Peyer's patch (tissue), 4 donors: ENCODE measurements around the gene N4BP3.

Experiments
- POLR2A ChIP-seq, 2 donors: fragments of 450-650 bp; IDR thresholded peaks; one replicate each; pipeline ENCODE4 v1.5.1; 2017; ENCODE audit warnings: antibody characterized with exemption in 2 of 2, mild to moderate bottlenecking in 2 of 2, moderate library complexity in 2 of 2
- TF ChIP-seq, protein P1 (sequence below), 6 experiments: fragments of 450-650 bp in 4 of 6; fragments of 200-600 bp in 2 of 6; sonication (generic) in 1 of 6; IDR thresholded peaks; one replicate each; pipeline ENCODE4 v1.5.1; 2017 to 2019; ENCODE audit warnings: antibody characterized with exemption in 6 of 6, mild to moderate bottlenecking in 3 of 6, moderate library complexity in 1 of 6

GRCh38 chr5:178160176-178160575 is 46.8 kb downstream of the N4BP3 start:
- TF ChIP-seq, protein P1, sequence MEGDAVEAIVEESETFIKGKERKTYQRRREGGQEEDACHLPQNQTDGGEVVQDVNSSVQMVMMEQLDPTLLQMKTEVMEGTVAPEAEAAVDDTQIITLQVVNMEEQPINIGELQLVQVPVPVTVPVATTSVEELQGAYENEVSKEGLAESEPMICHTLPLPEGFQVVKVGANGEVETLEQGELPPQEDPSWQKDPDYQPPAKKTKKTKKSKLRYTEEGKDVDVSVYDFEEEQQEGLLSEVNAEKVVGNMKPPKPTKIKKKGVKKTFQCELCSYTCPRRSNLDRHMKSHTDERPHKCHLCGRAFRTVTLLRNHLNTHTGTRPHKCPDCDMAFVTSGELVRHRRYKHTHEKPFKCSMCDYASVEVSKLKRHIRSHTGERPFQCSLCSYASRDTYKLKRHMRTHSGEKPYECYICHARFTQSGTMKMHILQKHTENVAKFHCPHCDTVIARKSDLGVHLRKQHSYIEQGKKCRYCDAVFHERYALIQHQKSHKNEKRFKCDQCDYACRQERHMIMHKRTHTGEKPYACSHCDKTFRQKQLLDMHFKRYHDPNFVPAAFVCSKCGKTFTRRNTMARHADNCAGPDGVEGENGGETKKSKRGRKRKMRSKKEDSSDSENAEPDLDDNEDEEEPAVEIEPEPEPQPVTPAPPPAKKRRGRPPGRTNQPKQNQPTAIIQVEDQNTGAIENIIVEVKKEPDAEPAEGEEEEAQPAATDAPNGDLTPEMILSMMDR (IDR thresholded peaks at IDR 0.05) = no peak
- TF ChIP-seq POLR2A (IDR thresholded peaks at IDR 0.05) = no peak
